Esophagus mucosa (tissue), 1 donor: Measurements from ENCODE around the gene HYAL2. TPM values are rescaled to one million over a fixed set of nuclear protein-coding genes. Genes with fewer than 3 reads are reported as not detected.

Experiments used
- ATAC-seq: fragments of 200-7000 bp; cut with Tn5 transposase; one replicate; pipeline ENCODE4 v1.9.1; 2020
- total RNA-seq: library from RNA; stranded (reverse); gene quantifications from one replicate; pipeline ENCODE4 v1.2.4, GENCODE V29; 2023
- donor health status: DM: yes; HTN: yes; CAD: no.

The HYAL2 gene
- total RNA-seq, 1 donor from 2014 or later = 30.7 TPM

DNA sequence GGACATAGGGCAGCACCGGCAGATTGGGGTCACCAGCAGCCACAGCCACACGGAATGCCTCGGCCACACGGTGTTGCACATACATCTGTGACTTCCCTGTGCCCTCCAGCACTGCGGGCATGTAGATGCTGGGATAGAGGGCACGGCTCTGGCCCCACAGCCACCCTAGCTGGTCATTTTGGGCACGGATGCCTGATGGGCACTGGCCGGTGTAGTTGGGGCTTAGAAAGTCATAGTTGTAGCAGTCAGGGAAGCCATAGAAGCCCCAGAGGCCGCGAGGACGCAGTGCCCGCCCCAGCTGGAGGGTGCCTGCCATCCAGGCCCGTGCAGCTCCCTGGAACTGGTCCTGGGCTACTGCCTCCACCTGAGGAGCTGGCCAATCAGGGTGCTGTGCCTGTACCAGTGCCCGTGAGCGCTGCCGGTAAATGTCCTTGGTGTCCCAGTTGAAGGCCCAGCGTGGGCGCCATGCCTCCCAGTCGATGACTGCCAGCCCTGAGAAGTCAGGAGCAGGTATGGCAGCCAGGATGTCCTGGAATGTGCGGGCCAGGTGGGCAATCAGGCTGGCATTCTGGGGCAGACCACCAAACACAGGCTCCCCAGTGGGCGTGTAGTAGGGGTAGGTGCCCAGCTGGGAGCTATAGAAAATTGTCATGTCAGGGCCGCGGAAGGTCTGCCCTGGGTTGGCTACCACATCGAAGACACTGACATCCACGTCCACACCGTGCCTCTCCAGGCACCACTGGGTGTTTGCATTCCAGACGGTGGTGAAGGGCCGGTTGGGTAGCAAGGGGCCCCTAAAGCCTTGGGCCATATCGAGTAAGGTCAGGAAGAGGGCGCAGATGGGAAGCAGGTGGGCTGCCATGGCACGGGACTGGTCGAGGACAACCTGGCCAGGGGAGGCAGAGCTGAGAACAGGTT, 20.2 kb downstream of the HYAL2 start:
- no peak for ATAC-seq

DNA sequence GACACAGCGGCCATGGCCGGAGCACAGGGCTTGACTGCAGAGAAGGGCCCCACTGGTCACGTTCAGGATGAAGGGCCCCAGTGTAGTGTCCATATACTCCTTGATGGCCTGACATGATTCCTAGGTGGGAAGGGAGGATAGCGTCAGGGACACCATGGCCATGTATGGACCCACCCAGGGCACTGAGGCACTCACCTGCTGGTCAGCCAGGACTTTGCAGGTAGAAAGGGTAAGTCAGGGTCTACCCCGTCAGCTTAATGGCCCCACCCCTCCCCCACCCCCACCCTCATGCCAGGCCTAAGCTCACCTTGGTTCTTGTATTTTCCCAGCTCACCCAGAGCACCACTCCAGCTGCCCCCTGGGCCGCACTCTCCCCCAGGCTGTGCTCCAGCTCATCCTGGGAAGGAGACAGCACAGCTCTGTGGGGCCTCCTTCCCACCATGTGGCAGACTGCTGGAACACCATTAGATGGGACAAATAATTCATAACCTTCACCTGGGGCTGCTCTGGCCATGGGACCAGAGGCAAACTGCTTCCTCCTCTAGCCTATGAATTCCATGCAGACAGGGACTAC, 21.8 kb downstream of the HYAL2 start:
- no peak for ATAC-seq

DNA sequence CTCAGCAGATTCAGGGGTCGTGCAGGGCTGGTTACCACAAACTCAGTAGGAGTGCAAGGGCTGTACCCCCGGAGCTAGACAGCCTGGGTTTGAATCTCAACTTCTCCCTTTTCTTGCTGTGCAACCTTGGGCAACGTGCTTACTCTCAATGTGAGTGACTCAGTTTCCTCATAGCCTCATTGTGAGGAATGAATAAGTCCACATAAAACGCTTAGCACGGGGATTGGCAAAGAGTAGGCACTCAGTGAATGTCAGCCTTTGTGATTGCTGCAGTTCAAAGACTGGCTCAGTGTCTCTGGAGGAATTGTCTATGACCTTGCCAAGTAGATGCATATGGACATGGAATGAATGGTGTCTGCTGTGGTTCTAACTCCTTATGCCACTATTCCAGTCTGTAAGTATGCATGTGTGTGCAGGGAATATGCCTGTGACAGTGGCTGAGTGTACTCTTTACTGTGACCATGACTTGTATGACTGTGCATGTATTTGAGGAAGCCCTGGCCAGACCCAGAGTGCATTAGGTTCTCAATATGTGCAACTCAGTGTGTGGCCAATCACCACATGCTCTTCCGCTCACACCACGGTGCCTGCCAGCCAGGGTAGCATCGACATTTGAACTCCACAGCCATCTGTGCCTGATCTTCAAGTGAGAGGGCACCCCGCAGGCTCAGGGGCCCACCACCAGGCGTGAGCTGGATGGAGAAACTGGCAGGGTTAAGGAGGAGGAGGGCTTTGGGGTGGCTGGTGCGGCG, 22.4 kb downstream of the HYAL2 start:
- ATAC-seq = peak; percentile 12

DNA sequence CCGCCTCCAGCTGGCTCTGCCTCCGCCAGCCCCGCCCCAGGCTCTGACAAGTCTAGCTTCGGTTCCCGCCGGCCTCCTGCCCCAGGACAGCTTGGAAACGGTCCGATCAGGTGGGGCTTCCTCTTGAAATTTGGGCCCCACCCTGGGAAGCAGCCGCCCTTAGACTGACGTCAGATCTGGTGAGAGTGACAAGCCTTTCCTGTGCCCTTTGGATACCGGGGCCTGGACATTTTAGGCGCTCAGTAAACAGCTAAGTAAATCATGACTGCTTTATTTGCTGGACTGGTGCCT, 23.0 kb downstream of the HYAL2 start:
- ATAC-seq = no peak

DNA sequence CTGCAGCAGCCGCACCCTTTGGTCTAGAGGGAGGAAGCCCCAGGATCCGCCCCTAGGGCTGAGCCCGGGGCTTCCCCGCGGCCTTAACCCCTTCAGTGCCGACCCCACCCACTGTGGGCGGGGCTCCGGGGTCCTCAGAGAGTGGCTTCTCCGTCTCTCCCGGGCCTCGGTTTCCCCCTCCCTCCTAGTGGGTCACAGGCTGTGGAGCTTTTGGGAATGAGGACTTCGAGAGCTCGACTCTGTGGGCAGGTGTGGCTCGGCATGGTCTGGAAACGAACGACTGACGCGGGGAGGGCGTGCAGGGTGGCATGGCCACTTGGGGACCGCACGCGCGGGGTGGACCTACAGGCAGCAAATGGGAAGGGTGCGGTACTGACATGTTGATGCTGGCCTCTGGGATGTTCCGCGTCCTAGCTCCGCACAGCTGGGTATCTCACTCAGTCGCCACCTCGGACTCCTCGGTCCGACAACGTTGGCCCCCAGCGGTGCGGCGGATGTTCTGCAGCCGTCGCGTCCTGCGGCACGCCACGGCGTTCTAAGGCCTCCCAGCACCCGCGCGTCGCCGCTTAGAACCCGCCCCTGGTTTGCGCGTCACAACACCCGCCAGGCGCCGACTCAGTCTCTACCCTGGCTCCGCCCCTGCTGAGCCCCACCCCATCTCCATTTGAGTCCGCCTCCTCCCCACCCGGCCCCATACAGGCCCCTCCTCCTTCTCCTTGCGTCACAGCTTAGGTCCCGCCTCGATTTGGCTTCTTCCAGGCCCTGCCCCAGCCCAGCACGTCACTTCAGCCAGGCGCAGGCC, 23.5 kb downstream of the HYAL2 start, which contains the start of the genes HYAL3 and NAA80:
Gene HYAL3 (minus strand): TSS at position 570 of the 802 bp plus-strand sequence. CDS start 3,803 bp downstream, outside the sequence.
Gene NAA80 (minus strand): TSS at position 570 of the 802 bp plus-strand sequence. CDS start 1,942 bp downstream, outside the sequence.
- ATAC-seq = peak; percentile 91

DNA sequence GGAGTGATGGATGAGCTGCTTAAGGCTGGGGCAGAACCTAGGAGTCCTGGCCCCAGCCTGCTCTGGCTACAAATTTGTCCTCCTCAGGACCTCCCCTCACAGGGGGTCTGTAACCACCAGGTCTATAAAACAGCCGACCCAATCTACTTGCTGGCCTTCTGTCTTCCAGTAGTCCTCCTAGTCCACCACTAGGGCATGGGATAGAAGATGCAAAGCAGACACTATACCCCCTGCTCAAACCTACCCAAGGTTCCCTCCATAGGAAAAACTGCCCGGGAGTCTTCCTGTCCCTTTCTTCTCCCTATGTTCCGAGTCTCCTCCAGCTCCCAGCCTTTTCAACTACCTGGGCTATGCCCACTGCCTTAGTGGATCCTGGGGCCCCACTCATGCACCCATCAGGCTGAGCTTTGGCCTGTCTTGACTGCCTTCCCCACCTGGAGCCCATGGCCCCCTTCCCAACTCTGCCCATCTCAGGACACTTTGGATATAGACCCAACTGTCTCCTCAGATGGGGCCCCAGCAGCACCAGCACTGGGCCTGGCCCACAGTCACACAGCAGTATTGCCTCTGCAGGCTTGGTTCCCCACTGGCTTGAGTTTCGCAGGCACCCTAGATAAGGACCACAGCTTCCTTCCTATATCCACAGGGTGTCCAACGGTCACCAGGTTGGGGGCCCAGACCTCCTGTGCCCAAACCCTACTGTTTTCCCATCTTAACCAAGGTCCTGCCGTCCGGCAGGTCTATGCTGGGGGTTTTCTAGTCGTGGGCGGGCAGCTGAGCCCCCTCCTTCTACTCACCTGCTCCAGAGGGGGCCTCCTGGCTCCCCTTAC, 24.4 kb downstream of the HYAL2 start:
- no peak for ATAC-seq

DNA sequence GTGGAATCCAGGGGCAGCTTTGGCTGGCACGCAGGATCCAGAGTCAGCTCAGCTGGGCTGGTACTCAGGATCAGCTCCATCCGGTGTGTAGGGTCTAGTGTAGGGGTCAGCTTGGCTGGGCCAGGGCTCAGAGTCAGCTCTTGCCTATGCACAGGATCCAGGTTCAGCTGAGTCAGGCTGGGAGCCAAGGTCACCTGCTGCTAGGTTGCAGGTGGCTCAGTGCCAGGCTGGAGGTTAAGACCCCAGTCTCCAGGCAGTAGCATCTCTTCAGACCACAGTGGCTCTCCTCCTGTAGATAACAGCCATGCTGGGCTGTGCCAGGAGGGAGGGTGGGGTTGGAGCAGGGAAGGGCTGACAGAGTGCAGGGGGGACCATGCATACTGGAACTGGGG, 25.2 kb downstream of the HYAL2 start:
- no peak for ATAC-seq

DNA sequence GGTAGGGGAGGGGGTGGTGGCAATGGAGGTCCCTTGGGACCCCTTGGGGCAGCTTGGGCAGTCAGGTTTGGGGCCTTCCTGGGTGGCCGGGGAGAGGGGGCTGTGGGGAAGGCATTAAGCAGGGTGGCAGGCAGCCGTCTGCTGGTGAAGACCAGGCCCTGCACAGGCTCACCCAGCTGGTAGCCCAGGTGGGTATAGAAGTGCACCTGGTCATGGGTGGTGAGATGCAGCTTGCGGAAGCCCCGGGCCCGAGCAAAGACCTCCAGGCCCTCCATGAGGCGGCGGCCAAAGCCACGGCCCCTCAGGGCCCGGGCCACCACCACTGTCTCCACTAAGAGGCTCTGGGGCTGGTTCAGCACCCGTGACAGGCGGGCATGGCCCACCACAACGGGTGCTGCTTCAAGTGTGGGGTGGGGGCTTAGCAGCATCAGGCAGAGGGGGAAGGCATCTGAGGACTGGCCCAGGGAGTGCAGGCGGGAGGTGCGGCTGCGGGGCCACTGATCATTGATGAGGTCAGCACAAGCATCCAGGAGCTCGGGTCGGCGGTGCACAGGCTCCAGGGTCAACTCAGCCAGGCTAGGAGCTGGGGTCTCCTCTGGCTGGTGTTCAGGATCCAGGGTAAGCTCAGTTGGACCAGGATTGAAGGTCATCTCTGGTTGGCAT, 25.7 kb downstream of the HYAL2 start:
- ATAC-seq = no peak

DNA sequence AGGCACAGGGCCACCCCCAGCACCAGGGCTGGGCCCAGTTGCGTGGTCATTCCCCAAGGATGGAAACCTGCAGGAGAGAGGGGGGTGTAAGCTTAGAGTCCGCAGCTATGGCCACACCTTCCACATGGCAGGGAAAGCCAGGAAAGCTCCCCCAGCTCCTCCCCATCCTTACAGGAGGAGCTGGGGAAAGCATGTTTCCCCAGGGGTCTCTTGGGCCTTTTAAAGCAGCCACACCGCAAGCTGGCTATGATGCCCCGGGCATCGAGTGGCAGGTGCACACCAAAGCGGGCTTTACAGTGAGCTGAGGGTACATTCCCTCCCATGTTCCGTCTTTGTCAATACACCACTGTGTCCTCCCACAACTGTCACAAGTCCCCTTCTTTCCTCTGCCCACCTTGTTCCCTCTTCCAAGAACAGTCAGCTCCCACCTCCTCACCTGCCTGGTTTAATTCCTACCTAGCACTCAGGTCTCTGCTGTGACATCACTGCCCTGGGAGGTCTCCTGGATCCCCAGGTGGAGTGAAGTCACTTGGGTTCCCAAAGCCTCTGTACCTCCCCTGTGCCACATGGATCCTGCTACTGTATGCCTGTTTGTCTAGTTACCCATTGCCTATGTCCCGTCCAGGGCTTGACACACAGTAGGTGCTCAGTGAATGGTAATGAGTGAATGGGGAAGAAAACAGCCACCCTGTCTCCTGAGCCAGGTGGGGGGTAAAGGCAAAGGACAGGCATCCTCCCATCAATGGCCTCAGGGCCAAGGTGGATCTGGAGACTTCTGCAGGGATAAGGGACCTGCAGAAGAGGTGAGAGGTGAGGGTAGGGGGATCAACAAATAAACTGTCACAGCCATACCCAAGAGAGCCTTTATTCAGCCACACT, 26.8 kb downstream of the HYAL2 start:
- no peak for ATAC-seq

DNA sequence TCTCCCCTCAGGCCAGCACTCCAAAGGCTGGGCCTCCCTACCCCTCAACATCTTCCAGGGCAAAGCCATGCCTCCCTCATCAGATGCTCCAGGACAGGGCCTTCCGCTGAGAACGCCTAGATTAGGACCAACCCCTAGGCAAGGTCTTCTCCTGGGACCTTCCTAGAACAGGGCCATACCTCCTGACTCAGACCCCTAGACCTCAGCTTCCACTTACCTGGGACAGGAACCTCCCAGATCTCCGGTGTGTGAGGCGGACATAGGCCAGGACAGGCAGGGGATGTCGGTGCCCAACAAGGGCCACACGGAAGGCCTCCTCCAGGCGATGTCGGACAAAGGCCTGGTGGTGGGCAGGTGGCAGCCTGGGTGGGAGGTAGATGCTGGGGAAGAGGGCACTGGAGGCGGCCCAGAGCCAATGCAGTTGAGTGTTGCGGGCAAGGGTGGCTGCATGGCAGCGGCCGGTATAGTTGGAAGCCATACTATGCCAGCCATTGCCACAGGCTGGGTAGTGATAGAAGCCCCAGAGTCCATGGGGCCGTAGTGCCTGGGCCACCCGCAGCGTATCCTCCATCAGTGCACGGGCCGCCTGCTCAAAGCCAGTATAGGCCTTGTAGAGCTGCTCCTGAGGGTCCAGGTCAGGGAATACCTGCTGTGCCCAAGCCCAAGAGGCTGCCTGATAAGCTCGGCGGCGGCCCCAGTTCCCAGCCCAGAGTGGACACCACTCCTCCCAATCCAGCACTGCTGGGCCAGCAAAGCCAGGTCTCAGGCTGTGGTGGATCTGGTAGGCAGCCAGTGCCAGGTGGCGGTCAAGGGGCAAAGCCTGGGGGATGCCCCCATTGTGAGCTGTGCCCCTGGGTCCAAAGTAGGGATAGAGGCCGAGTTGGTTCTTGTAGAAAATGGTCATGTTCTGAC, 27.8 kb downstream of the HYAL2 start:
- ATAC-seq = no peak

DNA sequence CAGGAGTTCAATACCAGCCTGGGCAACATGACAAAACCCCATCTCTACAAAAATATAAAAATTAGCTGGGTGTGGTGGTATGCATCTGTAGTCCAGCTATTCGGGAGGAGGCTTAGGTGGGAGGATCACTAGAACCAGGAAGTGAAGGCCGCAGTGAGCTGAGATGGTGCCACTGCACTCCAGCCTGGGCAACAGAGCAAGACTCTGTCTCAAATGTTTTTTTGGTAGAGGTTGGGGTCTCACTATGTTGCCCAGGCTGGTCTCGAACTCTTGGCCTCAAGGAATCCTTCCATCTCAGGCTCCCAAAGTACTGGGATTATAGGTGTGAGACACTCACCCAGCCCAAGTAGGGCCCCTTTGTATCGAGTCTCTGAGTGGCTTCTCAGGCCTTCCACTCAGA, 28.5 kb downstream of the HYAL2 start:
- no peak for ATAC-seq

DNA sequence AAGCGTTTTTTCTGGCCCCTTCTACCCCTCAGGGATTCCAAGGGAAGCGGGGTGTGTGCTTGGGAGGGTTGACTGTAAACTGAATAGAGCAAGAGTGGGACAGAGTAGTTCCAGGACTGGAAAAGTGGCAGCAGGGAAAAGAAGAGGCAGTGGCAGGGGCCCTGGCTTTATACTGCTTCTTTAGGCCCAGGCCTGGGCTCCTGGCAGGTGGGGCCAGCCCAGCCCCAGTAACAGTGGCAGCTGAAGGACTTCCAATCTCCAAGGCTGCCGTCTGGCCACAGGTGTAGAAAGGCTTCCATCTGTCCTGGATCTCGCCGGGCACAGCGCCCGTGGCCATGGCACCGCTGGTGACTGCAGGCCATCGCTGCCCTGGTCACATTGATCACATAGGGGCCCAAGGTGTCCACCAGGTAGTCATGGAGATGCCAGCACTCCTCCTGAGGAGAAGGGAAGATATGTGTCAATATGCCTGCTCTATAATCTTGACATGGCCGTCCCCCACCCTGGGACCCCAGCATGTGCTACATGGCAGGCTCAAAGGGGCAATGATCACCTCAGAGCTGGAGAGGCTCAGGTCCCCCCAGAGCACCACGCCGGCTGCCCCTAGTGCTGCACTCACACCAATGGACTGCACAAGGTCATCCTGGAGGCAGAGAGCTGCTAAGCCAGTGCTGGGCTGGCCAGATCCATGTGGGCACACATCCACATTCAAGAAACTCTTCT, 29.3 kb downstream of the HYAL2 start:
- ATAC-seq = no peak

DNA sequence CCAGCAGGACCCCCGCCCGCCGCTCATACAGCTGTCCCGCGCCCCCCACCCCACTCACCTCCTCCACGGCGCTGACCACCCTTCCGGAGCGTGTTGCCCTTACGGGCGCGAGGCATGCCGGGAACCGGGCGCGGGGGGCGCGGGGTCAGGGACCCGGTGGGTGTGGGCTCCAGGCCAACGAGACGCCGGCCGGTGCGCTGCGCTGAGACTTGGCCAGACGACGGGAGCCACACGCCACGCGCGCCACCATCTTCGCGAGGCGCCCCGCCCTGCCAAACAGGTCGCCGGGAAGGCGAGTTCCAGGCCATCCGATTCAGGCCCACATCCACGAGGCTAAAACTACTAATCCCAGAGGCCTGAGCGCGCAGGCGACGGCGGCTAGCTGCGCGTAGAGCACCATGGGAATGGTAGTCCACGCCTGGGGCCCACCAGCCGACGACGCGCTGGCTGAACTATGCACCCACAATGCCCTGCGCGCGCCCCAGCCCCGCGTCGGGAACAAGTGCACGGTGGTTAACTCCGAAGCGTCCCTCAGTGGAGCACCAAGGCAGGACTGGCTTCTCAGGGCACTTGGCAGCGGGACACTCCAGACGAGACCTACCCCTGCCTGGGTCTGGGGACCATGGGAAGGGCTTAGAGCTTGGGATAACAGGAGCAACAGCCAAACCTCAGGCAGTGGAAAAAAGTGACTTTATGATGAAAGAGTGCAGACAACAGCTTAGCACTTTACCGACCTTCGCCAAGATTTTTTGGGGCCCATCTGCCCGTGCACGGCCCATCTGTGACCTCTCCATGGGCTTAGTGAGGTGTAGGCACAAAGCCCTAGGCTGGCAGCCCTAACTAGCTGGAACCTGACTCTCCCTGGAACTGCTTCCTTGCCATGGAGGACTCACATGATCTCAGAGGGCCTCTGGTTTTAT, 30.1 kb downstream of the HYAL2 start, which contains the start of gene IFRD2:
Gene IFRD2 (minus strand): TSS at position 271 of the 920 bp plus-strand sequence. CDS start 155 bp downstream, at position 116.
- peak; percentile 92 for ATAC-seq

DNA sequence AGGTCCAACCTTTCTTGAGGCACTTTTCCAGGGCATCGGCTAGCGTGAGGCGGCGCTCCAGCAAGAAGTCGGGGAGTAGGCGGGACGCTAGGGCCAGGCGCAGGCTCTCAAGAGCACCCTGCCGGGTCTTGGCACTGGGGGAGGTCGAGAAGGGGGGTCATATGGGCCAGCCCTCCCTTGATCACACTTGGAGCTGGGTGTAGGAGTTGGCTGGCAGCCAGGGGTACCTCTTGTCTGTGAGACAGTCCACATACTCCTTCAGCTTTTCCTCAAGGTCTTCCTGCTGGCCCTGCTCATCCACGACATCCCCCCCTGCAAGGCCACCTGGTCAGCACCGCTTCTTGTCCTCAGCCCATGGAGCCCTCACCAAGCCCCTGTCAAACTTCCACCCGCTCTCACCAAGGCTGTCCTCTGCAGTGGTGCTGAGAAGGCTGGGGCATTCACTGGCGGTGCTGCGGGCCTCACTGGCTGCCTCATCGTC, 32.3 kb downstream of the HYAL2 start:
- ATAC-seq = no peak

DNA sequence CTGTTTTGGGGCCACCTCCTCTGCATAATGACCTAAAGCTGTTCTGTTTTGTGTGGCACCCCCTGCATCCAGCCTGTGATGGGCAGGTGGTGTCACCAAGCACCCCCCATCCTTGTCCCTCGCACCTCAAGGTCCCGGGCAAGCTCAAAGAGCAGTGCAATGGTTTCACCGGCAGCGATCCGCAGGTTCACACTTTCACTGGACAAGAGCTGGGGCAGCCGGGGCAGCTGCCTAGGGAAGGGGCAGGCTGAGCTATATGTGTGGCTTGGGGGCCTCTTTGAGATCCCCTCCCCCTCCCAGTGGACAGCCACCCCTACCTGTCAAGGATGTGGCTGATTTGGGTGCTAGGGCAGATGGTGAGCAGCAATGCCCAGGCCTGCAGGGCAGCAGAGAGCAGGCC, 33.4 kb downstream of the HYAL2 start:
- no peak for ATAC-seq

DNA sequence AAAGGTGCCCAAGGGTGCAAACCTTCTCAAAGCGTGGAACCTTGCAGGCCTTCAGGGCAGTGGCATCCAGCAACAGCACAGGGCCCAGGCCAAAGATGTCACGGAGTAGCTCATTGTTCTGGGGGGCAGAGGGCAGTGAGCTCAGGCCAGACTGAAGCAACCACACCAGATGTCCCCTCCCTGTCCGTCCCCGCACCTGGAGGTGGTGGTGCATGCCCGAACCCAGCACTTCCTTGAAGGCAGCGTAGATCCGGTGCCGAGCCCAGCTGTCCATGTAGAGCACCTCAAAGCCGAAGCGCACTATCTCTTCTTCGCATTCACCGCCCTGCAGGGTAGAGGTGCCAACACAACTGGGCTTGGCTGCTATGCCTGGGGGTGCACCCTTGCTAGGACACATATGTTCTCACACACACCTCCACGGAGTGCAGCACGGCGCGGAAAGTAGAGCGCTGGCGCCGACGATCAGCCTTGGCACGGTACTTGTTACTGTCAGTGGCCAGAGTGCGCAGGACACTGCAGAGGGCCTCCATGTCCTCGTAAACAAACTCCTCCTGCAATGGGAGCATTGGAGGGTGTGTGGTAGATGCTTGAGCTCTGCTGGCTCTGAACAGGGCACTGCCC, 34.0 kb downstream of the HYAL2 start:
- ATAC-seq = no peak
